HG03196 (cell line): ENCODE measurements around the gene RPS6KC1.
"Not testable (repeated sequence)": the region's sequence is repeated elsewhere in the genome, so short reads cannot be mapped to it uniquely, and the experiment has no call there.

Experiments
- ATAC-seq: cut with Tn5 transposase; IDR thresholded peaks from one replicate; pipeline ENCODE4 v1.9.1; 2021; ENCODE audit not compliant: unreplicated experiment

The RPS6KC1 gene

DNA sequence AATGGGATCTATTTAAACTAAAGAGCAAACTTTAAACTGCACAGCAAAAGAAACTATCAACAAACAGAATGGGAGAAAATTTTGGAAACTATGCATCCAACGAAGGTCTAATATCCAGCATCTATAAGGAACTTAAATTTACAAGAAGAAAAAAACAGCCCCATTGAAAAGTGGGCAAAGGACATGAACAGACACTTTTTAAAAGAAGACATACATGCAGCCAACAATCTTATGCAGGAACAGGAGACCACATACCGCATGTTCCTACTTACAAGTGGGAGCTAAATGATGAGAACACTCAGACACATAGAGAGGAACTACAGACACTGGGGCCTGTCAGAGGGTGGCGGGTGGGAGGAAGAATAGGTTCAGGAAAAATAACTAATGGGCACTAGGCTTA lies 149.6 kb downstream of the RPS6KC1 start:
- ATAC-seq: no peak

DNA sequence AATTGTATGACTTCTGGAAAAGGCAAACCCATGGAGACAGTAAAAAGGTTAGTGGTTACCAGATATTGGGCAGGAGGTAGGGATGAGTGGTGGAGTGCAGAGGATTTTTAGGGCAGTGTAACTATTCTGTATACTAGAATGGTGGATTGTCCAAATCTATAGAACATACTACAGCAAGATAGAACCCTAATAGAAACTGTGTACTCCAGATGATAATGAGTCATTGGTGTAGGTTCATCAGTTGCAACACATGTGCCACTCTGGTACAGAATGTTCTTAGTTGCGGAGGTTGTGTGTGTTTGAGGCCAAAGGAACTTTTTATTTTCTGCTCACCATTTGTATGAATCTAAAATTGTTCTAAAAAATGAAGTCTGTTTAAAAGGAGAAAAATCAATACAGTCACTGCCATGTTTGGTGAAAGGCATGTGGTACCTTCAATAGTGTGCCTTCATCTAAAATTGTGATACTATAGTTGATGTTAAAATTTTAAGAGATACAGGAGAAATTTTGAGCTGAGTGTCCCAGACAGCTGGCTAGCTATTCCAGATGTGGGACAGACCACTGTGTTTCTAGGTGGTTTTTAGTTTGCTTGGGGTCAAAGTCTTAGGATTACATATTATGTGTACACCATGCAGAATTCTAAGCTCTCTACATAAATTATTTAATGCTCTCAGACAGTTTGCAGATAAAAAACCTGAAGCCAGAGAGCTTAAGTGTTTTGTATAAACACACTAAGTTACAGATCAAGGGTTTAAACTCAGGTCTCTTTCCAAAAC lies 150.5 kb downstream of the RPS6KC1 start:
- ATAC-seq: no peak

DNA sequence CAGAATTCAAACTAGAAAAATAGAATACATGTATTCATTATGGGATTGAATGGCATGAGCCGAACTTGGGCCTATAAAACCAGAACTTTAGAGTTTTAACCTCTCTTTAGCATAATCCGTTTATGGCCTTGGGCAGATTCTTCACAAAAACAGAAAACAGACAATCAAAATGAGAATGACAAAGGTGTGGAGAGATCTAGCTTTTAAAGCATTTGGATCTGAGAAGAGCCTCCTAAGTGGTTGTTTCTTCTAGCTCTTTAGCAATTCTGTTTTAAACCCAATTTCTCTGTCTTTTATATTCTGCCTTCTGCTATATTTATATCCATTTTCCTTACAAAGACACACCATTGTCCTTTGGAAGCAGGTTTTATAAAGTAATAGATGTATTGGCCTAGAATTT lies 160.2 kb downstream of the RPS6KC1 start:
- ATAC-seq: no peak

GRCh38 chr1:213219076-213219475 lies 168.0 kb downstream of the RPS6KC1 start:
- ATAC-seq: not testable (repeated sequence)

GRCh38 chr1:213221209-213221608 lies 170.2 kb downstream of the RPS6KC1 start:
- ATAC-seq: no peak

DNA sequence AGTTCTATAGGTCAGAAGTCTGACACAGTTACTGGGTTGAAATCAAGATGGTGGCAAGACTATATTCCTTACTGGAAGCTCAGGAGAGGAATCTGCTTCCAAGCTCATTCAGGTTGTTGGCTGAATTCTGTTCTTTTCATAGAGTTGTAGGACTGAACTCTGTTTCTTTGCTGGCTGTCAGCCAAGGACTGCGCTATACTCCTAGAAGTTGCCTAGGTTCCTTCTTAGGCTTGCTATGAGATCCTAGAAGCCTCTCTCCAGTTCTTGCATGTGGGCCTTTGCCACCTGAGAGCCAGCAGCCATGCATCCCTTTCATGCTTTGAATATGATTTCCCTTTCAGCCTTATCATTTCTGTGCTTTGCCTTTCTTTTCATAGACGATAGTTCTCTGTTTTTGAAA lies 176.4 kb downstream of the RPS6KC1 start:
- no peak for ATAC-seq

- ATAC-seq: no peak
These were observed 180.8 kb downstream of the RPS6KC1 start for GRCh38 chr1:213231795-213232231.

DNA sequence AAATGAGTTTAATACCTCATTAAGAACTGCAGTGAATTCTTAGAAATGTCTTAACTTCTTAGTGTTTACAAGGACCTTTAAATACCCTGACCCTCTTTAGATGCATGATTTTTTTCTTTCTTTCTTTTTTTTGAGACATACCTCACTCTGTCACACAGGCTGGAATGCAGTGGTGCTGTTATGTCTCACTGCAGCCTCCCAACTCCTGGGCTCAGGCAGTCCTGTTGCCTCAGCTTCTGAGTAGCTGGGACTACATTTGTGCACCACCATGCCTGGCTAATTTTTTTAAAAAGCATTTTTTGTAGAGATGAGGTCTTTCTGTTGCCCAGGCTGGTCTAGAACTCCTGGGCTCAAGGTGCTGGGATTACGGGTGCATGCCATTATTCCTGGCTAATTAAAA lies 191.8 kb downstream of the RPS6KC1 start:
- ATAC-seq: no peak

DNA sequence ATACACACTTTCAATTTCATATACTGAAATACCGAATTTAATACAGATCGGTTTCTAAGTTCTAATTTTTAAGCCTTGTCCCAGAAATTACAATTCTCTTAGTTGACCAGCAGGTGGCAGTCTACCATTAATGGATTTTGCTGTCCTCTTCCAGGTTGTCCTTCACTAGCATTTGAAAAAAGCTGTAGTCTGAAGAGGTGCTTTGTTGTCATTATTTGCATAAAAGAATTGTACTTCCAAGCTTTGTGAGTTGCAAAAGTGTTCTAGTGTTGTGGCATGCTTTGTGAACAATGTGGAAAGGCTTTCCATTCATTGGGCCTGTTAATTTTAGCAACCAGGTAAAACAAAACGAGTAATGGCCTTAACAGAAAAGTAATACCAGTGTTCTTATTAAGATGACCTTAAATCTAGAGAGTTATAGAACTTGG lies 193.6 kb downstream of the RPS6KC1 start:
- ATAC-seq: no peak

DNA sequence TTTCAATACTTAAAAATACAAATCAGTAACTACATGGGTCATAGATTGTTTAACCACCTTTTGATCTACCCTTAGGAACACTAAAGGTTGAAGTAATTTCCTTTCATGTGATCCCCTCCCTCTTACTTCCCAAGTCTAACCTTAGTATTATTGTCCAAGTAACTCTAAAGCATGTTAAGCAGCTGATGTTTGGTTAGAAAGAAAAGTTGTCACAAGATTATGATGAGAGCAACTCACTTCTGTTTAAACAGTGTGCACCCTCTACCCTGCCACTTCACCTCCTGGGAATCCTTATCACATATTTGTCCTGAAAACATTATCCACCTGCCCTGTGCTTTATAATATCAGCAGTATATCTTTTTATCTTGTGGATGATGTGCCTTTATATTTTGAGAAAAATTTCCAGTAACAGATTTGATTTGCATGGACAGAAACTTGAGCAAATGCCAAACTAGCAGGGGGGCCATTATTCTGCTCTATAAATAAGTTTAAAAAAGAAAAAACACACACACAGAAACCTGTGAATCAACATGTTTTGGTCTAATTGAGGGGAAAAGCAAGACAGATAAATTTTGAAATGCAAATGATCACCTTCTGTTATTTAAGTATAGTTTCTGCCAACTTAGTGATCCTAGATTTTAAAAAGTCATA lies 194.3 kb downstream of the RPS6KC1 start:
- ATAC-seq: no peak

GRCh38 chr1:213247038-213247437 lies 196.0 kb downstream of the RPS6KC1 start:
- ATAC-seq: no peak

GRCh38 chr1:213249395-213249794 lies 198.4 kb downstream of the RPS6KC1 start:
- no peak for ATAC-seq

DNA sequence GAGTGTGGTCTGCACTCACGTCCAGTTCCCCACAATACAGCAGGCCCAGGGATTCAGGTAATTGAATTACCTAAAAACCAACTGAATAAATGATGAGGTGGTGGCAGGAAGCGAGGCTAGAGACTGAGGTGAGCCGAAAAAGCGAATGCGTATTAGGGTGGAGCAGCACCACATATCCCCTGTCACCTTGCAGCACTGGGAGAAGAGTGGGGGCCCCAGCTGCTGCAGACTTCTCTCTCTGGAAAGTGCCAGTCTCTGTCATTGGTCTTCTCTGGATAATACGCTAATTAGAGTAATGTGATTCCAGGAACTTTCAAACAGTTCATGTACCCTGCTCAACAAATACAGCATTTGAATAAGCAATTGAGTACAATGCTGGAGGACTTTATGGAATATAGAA lies 199.0 kb downstream of the RPS6KC1 start:
- ATAC-seq: no peak

DNA sequence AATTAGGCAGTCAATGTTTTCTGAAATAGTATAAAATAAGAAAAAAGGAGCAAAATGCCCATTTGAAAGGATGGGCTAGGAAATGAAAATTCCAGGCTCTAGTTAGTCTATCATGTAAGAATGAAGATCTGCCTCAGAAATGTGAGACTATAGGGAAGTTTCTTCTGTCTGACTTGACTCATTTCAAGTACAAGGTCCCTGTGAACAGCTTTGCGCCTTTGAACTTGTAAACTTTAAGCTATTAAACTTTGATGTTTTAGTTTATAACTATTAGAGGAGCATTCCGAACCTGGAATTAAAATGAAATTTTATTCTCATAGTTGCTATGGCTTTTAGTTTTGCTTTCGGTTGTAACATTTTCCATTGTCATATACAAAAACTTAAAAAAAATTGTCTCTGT lies 199.4 kb downstream of the RPS6KC1 start:
- no peak for ATAC-seq

- no peak for ATAC-seq
These were observed 200.9 kb downstream of the RPS6KC1 start for GRCh38 chr1:213251972-213252371.

DNA sequence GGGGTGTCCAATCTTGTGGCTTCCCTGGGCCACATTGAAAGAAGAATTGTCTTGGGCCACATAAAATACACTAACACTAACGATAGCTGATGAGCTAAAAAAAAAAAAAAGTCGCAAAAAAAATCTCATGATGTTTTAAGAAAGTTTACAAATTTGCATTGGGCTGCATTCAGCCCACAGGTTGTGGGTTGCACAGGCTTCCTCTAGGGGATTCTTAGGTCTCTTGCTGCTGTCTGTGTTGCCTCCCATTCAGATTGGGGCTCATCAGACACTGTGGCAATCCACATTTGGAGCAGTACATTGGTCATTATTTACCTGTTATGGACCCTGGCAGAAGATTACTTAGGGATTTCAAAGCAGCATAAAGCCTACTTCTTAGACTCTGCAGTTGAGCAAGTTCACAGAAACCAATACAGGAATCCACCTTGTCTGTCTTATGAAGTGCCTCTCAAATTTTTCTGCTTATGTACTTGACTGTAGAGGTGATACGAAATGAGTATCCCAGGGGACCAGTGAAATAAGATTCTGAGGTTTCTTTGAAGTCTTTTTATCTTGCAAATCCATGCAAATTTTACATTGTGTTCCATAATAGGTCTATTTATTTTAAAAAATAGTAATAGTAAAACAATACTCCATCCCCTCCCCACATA lies 205.5 kb downstream of the RPS6KC1 start:
- ATAC-seq: no peak

GRCh38 chr1:213260311-213261075 lies 209.5 kb downstream of the RPS6KC1 start:
- no peak for ATAC-seq

- no peak for ATAC-seq
These were observed 213.5 kb downstream of the RPS6KC1 start for GRCh38 chr1:213264531-213264930.

DNA sequence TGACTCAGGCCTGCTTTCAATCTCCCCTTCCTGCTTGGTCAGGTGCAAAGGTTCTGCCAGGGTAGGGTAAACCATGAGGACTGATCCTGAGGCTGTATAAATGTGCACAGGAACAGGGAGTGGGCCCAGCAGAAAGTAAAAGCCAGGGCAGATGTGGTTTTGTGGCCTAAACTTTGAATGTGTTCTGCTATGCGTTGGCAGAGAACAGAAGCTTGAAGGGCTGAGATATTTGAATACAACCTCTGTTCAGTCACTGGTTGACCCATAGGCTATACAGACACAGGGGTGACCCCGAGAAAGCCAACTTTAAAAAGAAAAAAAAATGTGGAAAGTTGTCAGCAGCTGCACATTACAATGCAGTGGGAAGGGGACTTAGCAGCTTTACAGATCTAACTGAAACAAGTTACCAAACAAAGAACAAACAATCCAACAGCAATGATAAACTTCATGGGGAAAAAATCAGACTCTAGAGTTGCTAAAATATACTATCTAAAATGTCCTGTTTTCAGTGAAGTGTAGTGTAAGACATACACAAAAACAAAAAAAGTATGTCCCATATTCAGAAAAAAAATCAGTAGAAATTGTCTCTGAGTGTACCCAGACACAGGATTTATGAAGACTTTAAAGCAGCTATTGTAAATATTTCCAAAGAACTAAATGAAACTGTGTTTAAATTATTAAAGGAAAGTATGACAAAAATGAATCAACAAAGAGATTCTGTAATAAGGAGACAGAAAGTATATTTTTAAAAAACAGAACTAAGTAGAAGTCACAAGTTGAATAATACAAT lies 216.1 kb downstream of the RPS6KC1 start:
- ATAC-seq: no peak

DNA sequence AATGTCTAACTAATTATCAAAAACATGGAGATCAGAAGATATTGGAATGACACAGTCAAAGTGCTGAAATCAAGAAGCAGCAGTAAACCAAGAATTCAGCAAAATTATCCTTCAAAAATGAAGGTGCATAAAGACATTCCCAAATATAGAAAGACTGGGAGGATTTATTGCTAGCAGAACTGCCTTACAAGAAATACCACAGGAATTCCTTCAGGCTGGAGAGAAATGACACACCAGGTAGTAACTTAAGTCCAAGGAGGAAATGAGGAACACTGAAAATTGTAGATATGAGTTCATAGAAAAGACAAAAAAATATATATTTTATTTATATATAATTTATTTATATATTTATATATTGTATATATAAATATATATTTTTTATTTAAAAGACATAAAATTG lies 217.2 kb downstream of the RPS6KC1 start:
- no peak for ATAC-seq

GRCh38 chr1:213269829-213270228 lies 218.8 kb downstream of the RPS6KC1 start:
- ATAC-seq: no peak
